PC-3 (cell line): ENCODE measurements around the gene TMEM161B. TPM values are rescaled to one million over a fixed set of nuclear protein-coding genes. Genes with fewer than 3 reads are reported as not detected.

ENCODE experiments used
- ATAC-seq: fragments of 200-7000 bp; cut with Tn5 transposase; 2 replicates; pipeline ENCODE4 v1.9.1; 2020; ENCODE audit warnings: mild to moderate bottlenecking, moderate library complexity
- BruUV-seq: library from RNA; stranded (reverse); fragments of 400-500 nt; replicated peaks from 2 replicates; lab custom pipeline; 2021; lab: Mats Ljungman, UMichigan
- CTCF ChIA-PET: fragments of 300-600 bp; sonication (Branson Sonifier 250); formaldehyde crosslinking; loops from one replicate; lab custom pipeline; 2022; ENCODE audit warnings: antibody characterized with exemption; lab: Charles Lee
- POLR2A ChIA-PET: fragments of 300-600 bp; sonication (Branson Sonifier 250); formaldehyde crosslinking; loops from one replicate; lab custom pipeline; 2022; ENCODE audit warnings: antibody characterized with exemption; ENCODE audit not compliant: unreplicated experiment; lab: Charles Lee
- DNase-seq: peaks from one replicate; pipeline ENCODE4 v3.0.0-alpha.2; 2015
- H2AFZ ChIP-seq: fragments of 300-600 bp; sonication (generic); 2 replicates; pipeline ENCODE4 v1.6.0; 2016; ENCODE audit warnings: antibody characterized with exemption, low read length
- H3F3A ChIP-seq: fragments of 300-600 bp; sonication (generic); one replicate; pipeline ENCODE4 v1.6.0; 2017; ENCODE audit warnings: antibody characterized with exemption, low read length, control low read depth, mild to moderate bottlenecking; ENCODE audit not compliant: unreplicated experiment
- H3K27ac ChIP-seq: fragments of 300-600 bp; sonication (generic); 2 replicates; pipeline ENCODE4 v1.5.1; 2016; ENCODE audit warnings: mild to moderate bottlenecking, low read length
- H3K27me3 ChIP-seq: fragments of 300-600 bp; sonication (generic); 2 replicates; pipeline ENCODE4 v1.6.1; 2016; ENCODE audit warnings: low read length, mixed read lengths
- H3K36me3 ChIP-seq: fragments of 300-600 bp; sonication (generic); 2 replicates; pipeline ENCODE4 v1.6.1; 2016; ENCODE audit warnings: low read depth, mixed run types, low read length, mixed read lengths
- H3K4me1 ChIP-seq: fragments of 300-600 bp; sonication (generic); 2 replicates; pipeline ENCODE4 v1.5.1; 2016; ENCODE audit warnings: low read length; ENCODE audit not compliant: insufficient read depth
- H3K4me2 ChIP-seq: fragments of 300-600 bp; sonication (generic); 2 replicates; pipeline ENCODE4 v1.6.0; 2016; ENCODE audit warnings: low read length
- H3K4me3 ChIP-seq: fragments of 300-600 bp; sonication (generic); 2 replicates; pipeline ENCODE4 v1.5.1; 2016; ENCODE audit warnings: mild to moderate bottlenecking, low read length, mixed read lengths
- H3K79me2 ChIP-seq: fragments of 300-600 bp; sonication (generic); 2 replicates; pipeline ENCODE4 v1.6.1; 2017; ENCODE audit warnings: low read length, mixed read lengths
- H3K9ac ChIP-seq: fragments of 300-600 bp; sonication (generic); 2 replicates; pipeline ENCODE4 v1.6.0; 2016; ENCODE audit warnings: mild to moderate bottlenecking, low read length
- H3K9me2 ChIP-seq: fragments of 300-600 bp; sonication (generic); replicated peaks from 2 replicates; pipeline ENCODE4 v1.6.1; 2016; ENCODE audit warnings: mixed run types, low read length, mixed read lengths
- H3K9me3 ChIP-seq: fragments of 300-600 bp; sonication (generic); 2 replicates; pipeline ENCODE4 v1.6.1; 2016; ENCODE audit warnings: low read length, mixed read lengths
- H4K20me1 ChIP-seq: fragments of 300-600 bp; sonication (generic); 2 replicates; pipeline ENCODE4 v1.6.1; 2016; ENCODE audit warnings: low read length, mixed read lengths
- EZH2 ChIP-seq: fragments of 300-600 bp; sonication (generic); IDR thresholded peaks from one replicate; pipeline ENCODE4 v1.6.1; 2017; ENCODE audit warnings: antibody characterized with exemption, mild to moderate bottlenecking, low read length; ENCODE audit not compliant: unreplicated experiment
- EZH2phosphoT487 ChIP-seq: fragments of 300-600 bp; sonication (generic); IDR thresholded peaks from 2 replicates; pipeline ENCODE4 v1.6.1; 2018; ENCODE audit warnings: mild to moderate bottlenecking, antibody characterized with exemption, low read length, borderline replicate concordance
- intact Hi-C: fragments of 100-400 bp; cut with micrococcal nuclease; formaldehyde crosslinking; loops from 2 replicates; pipeline ENCODE4 v1.9.0; 2023
- total RNA-seq: library from RNA; depleted of rRNA; stranded (reverse); fragments of >200 nt; gene quantifications from 2 replicates; pipeline ENCODE4 v1.2.3, GENCODE V29; 2014
- TF ChIP-seq, protein P1 (sequence below): fragments of 300-600 bp; sonication (generic); conservative IDR thresholded peaks from 2 replicates; pipeline ENCODE4 v1.5.1; 2017; ENCODE audit warnings: antibody characterized with exemption, low read depth, mild to moderate bottlenecking, low read length

TMEM161B gene
- total RNA-seq, 1 experiment from 2014 or later = 11.5 TPM

DNA sequence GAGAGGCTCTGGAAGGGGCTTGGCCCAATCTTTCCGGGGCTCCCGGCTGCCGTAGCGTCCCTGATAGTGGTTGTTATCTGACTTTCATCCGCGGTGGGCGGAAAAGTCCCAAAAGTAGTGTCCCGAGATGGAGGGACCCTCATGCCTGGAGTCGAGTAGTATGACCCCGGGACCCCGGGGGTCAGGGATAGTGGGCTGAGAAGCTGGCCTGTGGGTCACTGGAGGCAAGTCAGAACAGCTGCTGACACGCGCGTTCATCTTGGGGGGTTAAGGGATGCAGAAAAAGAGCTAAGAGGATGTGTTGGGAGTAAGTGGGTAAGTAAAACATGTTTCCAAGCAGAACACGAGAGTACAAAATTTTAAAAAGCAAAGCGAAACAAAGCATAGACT lies 123.4 kb downstream of the TMEM161B start:
- no peaks in the 10 kb centered on the region for H3F3A ChIP-seq
- H3K4me3 ChIP-seq = no peak overlapping the region
- no peak overlapping the region for H3K4me2 ChIP-seq
- POLR2A ChIA-PET = no interaction called here
- H3K27ac ChIP-seq = no peak overlapping the region
- H3K36me3 ChIP-seq = no peaks in the 10 kb centered on the region
- DNase-seq = no peak
- H4K20me1 ChIP-seq = no peaks in the 10 kb centered on the region
- H3K4me1 ChIP-seq = peaks cover 12% of the 10 kb centered on the region; the same call in 1 of the 2 replicates
- H3K9ac ChIP-seq = no peak overlapping the region
- H3K79me2 ChIP-seq = no peaks in the 10 kb centered on the region
- BruUV-seq = no TSS peak
- H2AFZ ChIP-seq = no peak overlapping the region
- no peaks in the 10 kb centered on the region for H3K9me3 ChIP-seq
- no peaks in the 10 kb centered on the region for H3K27me3 ChIP-seq
- no peak for ATAC-seq
- no peaks in the 10 kb centered on the region for H3K9me2 ChIP-seq
- TF ChIP-seq EZH2phosphoT487 = no peak
- TF ChIP-seq, protein P1, sequence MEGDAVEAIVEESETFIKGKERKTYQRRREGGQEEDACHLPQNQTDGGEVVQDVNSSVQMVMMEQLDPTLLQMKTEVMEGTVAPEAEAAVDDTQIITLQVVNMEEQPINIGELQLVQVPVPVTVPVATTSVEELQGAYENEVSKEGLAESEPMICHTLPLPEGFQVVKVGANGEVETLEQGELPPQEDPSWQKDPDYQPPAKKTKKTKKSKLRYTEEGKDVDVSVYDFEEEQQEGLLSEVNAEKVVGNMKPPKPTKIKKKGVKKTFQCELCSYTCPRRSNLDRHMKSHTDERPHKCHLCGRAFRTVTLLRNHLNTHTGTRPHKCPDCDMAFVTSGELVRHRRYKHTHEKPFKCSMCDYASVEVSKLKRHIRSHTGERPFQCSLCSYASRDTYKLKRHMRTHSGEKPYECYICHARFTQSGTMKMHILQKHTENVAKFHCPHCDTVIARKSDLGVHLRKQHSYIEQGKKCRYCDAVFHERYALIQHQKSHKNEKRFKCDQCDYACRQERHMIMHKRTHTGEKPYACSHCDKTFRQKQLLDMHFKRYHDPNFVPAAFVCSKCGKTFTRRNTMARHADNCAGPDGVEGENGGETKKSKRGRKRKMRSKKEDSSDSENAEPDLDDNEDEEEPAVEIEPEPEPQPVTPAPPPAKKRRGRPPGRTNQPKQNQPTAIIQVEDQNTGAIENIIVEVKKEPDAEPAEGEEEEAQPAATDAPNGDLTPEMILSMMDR = no peak
- TF ChIP-seq EZH2 = no peak
- CTCF ChIA-PET = no interaction called here
- intact Hi-C loops = no loop called here
